Inflammatory macrophage treated with lipopolysaccharide for 4 hours (primary cell): ENCODE data around the gene DMRTB1.

Source experiments
- DNase-seq: peaks from one replicate; pipeline ENCODE4 v3.0.0-alpha.2; 2020

Gene DMRTB1

GRCh38 chr1:53511323-53511932, 52.2 kb downstream of the DMRTB1 start:
- no peak for DNase-seq

- no peak for DNase-seq
These were observed 53.0 kb downstream of the DMRTB1 start for GRCh38 chr1:53511933-53512806.

GRCh38 chr1:53512807-53513755, 53.9 kb downstream of the DMRTB1 start:
- DNase-seq, result no peak

GRCh38 chr1:53513846-53514245, 54.6 kb downstream of the DMRTB1 start:
- no peak for DNase-seq

GRCh38 chr1:53514436-53514835, 55.2 kb downstream of the DMRTB1 start:
- DNase-seq, result no peak

- DNase-seq, result no peak
These were observed 57.0 kb downstream of the DMRTB1 start for GRCh38 chr1:53516181-53516580.
